ENCODE results near the gene HSPA12A.

HSPA12A gene

GRCh38 chr10:116688741-116689495 is 53.4 kb downstream of the HSPA12A start:
- no peak for DNase-seq

GRCh38 chr10:116688241-116688711 is 54.1 kb downstream of the HSPA12A start:
- DNase-seq, result no peak

GRCh38 chr10:116687633-116688032 is 54.7 kb downstream of the HSPA12A start:
- no peak for DNase-seq

- no peak for DNase-seq
Observed at GRCh38 chr10:116686632-116687031, 55.7 kb downstream of the HSPA12A start.

- DNase-seq, result no peak
Observed at GRCh38 chr10:116685807-116686206, 56.6 kb downstream of the HSPA12A start.

GRCh38 chr10:116684781-116685180 is 57.6 kb downstream of the HSPA12A start:
- DNase-seq, result no peak

GRCh38 chr10:116683821-116684220 is 58.5 kb downstream of the HSPA12A start:
- DNase-seq, result no peak

GRCh38 chr10:116683166-116683565 is 59.2 kb downstream of the HSPA12A start:
- no peak for DNase-seq

GRCh38 chr10:116679351-116679750 is 63.0 kb downstream of the HSPA12A start:
- no peak for DNase-seq

GRCh38 chr10:116676633-116677032 is 65.7 kb downstream of the HSPA12A start:
- DNase-seq, result no peak

GRCh38 chr10:116676118-116676517 is 66.2 kb downstream of the HSPA12A start:
- DNase-seq, result no peak

- no peak for DNase-seq
Observed at GRCh38 chr10:116674901-116675423, 67.4 kb downstream of the HSPA12A start.

GRCh38 chr10:116673866-116674265 is 68.5 kb downstream of the HSPA12A start:
- no peak for DNase-seq

- no peak for DNase-seq
Observed at GRCh38 chr10:116672891-116673290, 69.5 kb downstream of the HSPA12A start.

- DNase-seq, result no peak
Observed at GRCh38 chr10:116671274-116671926, 71.0 kb downstream of the HSPA12A start.

GRCh38 chr10:116670706-116671105 is 71.7 kb downstream of the HSPA12A start:
- no peak for DNase-seq

- DNase-seq, result peak; percentile 59
Observed at GRCh38 chr10:116669832-116670644, 72.3 kb downstream of the HSPA12A start.

GRCh38 chr10:116669080-116669479 is 73.3 kb downstream of the HSPA12A start:
- DNase-seq, result no peak

GRCh38 chr10:116668446-116668845 is 73.9 kb downstream of the HSPA12A start:
- no peak for DNase-seq

GRCh38 chr10:116668018-116668417 is 74.3 kb downstream of the HSPA12A start:
- no peak for DNase-seq

- no peak for DNase-seq
Observed at GRCh38 chr10:116667484-116667883, 74.9 kb downstream of the HSPA12A start.

GRCh38 chr10:116665541-116666125 is 76.7 kb downstream of the HSPA12A start:
- no peak for DNase-seq

- DNase-seq, result no peak
Observed at GRCh38 chr10:116664631-116665030, 77.7 kb downstream of the HSPA12A start.
